GM12874 (cell line): ENCODE data around the gene DDIT4L.

ENCODE experiments used
- TF ChIP-seq, protein P1 (sequence below): IDR thresholded peaks from 2 replicates; pipeline ENCODE4 v1.5.1; 2011; ENCODE audit warnings: low read depth, mild to moderate bottlenecking, control low read depth, low read length, moderate library complexity; ENCODE audit not compliant: insufficient read depth

The DDIT4L gene

GRCh38 chr4:100164808-100165760 lies 25.2 kb downstream of the DDIT4L start:
- TF ChIP-seq, protein P1, sequence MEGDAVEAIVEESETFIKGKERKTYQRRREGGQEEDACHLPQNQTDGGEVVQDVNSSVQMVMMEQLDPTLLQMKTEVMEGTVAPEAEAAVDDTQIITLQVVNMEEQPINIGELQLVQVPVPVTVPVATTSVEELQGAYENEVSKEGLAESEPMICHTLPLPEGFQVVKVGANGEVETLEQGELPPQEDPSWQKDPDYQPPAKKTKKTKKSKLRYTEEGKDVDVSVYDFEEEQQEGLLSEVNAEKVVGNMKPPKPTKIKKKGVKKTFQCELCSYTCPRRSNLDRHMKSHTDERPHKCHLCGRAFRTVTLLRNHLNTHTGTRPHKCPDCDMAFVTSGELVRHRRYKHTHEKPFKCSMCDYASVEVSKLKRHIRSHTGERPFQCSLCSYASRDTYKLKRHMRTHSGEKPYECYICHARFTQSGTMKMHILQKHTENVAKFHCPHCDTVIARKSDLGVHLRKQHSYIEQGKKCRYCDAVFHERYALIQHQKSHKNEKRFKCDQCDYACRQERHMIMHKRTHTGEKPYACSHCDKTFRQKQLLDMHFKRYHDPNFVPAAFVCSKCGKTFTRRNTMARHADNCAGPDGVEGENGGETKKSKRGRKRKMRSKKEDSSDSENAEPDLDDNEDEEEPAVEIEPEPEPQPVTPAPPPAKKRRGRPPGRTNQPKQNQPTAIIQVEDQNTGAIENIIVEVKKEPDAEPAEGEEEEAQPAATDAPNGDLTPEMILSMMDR = no peak

GRCh38 chr4:100162027-100162685 lies 28.1 kb downstream of the DDIT4L start:
- TF ChIP-seq, protein P1 = no peak

DNA sequence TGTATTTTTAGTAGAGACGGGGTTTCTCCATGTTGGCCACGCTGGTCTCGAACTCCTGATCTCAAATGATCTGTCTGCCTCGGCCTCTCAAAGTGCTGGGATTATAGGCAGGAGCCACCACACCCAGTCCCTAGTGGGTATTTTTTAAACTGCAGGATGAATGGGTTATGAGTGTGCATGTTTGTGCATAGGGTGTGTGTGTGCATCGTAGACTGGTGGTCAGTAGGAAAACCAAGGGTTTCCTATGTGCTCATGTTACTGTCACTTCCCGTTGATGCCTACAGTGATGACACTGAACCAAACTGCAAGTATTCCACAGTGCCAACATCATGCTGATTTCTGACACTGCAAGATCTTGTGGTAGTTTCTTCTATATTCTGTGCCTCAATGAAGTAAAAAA lies 41.1 kb downstream of the DDIT4L start:
- TF ChIP-seq, protein P1 = no peak

- TF ChIP-seq, protein P1 = no peak
Measured at GRCh38 chr4:100147684-100148083, 42.6 kb downstream of the DDIT4L start.

DNA sequence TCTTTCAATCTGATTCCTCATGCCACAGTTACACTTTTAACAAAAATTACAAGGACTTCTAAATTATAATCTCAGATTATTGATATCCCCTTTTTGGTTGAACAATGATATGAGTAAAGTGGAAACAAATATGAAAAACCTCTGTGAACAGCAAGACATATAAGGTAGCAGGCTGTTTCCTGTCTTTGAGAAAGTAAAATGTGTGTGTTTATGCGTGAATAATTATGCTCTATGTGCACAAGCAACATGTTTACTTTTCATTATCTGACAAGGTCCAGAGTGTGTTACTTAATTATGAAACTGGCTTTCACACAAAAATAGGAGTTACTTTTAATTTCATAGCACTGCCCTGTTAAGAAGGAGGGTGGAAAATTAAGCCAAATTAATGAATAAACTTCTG lies 43.1 kb downstream of the DDIT4L start:
- TF ChIP-seq, protein P1 = no peak

- TF ChIP-seq, protein P1 = no peak
Measured at GRCh38 chr4:100146756-100147155, 43.5 kb downstream of the DDIT4L start.
